H9 (cell line): ENCODE measurements around the gene FLNA. TPM values are rescaled to one million over a fixed set of nuclear protein-coding genes. Genes with fewer than 3 reads are reported as not detected.

ENCODE experiments used
- DNase-seq: peaks from one replicate; pipeline ENCODE4 v3.0.0-alpha.2; 2017
- H2AFZ ChIP-seq: one replicate; pipeline ENCODE4 v1.6.1; 2013; ENCODE audit warnings: mild to moderate bottlenecking, low read length, control low read depth, moderate library complexity
- H2AK5ac ChIP-seq: 2 replicates; pipeline ENCODE4 v1.6.1; 2013; ENCODE audit warnings: low read length, control low read depth, mixed read lengths; ENCODE audit not compliant: insufficient read length
- H2BK120ac ChIP-seq: one replicate; pipeline ENCODE4 v1.6.1; 2013; ENCODE audit warnings: low read depth, mild to moderate bottlenecking, low read length, control low read depth, inconsistent platforms; ENCODE audit not compliant: poor library complexity, severe bottlenecking
- H2BK12ac ChIP-seq: 2 replicates; pipeline ENCODE4 v1.6.1; 2013; ENCODE audit warnings: low read length, control low read depth, mixed read lengths, low read depth; ENCODE audit not compliant: insufficient read length
- H2BK15ac ChIP-seq: 2 replicates; pipeline ENCODE4 v1.6.1; 2013; ENCODE audit warnings: low read depth, low read length, control low read depth
- H2BK20ac ChIP-seq: one replicate; pipeline ENCODE4 v1.6.1; 2013; ENCODE audit warnings: low read depth, mild to moderate bottlenecking, low read length, control low read depth, inconsistent platforms; ENCODE audit not compliant: poor library complexity, severe bottlenecking
- H2BK5ac ChIP-seq: 2 replicates; pipeline ENCODE4 v1.6.1; 2013; ENCODE audit warnings: low read length, control low read depth, mixed read lengths; ENCODE audit not compliant: insufficient read length
- H3K14ac ChIP-seq: 2 replicates; pipeline ENCODE4 v1.6.1; 2013; ENCODE audit warnings: low read length, control low read depth; ENCODE audit not compliant: insufficient read depth
- H3K18ac ChIP-seq: 2 replicates; pipeline ENCODE4 v1.6.1; 2013; ENCODE audit warnings: low read depth, mild to moderate bottlenecking, mixed read lengths, low read length, control low read depth; ENCODE audit not compliant: insufficient read length
- H3K23ac ChIP-seq: 2 replicates; pipeline ENCODE4 v1.6.1; 2013; ENCODE audit warnings: low read length, control low read depth, mixed read lengths, low read depth; ENCODE audit not compliant: insufficient read length
- H3K23me2 ChIP-seq: 2 replicates; pipeline ENCODE4 v1.6.1; 2013; ENCODE audit warnings: low read depth, mild to moderate bottlenecking, mixed read lengths, low read length, control low read depth; ENCODE audit not compliant: insufficient read length, poor library complexity, severe bottlenecking
- H3K27ac ChIP-seq: 2 replicates; pipeline ENCODE4 v1.5.1; 2013; ENCODE audit warnings: low read length, control low read depth, mixed read lengths, low read depth; ENCODE audit not compliant: insufficient read length
- H3K27me3 ChIP-seq: 2 replicates; pipeline ENCODE4 v1.6.1; 2013; ENCODE audit warnings: low read length, control low read depth, inconsistent platforms; ENCODE audit not compliant: insufficient read depth
- H3K4ac ChIP-seq: 2 replicates; pipeline ENCODE4 v1.6.1; 2013; ENCODE audit warnings: low read depth, mild to moderate bottlenecking, control low read depth, inconsistent platforms, low read length, moderate library complexity
- H3K4me1 ChIP-seq: 2 replicates; pipeline ENCODE4 v1.6.1; 2013; ENCODE audit warnings: low read length, control low read depth, inconsistent platforms; ENCODE audit not compliant: insufficient read depth
- H3K4me2 ChIP-seq: 2 replicates; pipeline ENCODE4 v1.6.1; 2013; ENCODE audit warnings: low read length, control low read depth, mixed read lengths; ENCODE audit not compliant: insufficient read length, insufficient read depth
- H3K56ac ChIP-seq: 2 replicates; pipeline ENCODE4 v1.6.1; 2013; ENCODE audit warnings: low read depth, mild to moderate bottlenecking, mixed read lengths, low read length, control low read depth; ENCODE audit not compliant: insufficient read length
- H3K79me1 ChIP-seq: 2 replicates; pipeline ENCODE4 v1.6.1; 2013; ENCODE audit warnings: low read depth, mild to moderate bottlenecking, moderate library complexity, low read length, control low read depth, inconsistent platforms; ENCODE audit not compliant: insufficient read depth, poor library complexity, severe bottlenecking
- H3K79me2 ChIP-seq: 2 replicates; pipeline ENCODE4 v1.6.1; 2013; ENCODE audit warnings: low read length, control low read depth, inconsistent platforms; ENCODE audit not compliant: insufficient read depth
- H3K9ac ChIP-seq: 2 replicates; pipeline ENCODE4 v1.6.1; 2013; ENCODE audit warnings: low read length, control low read depth, mixed read lengths; ENCODE audit not compliant: insufficient read length; ENCODE audit errors: extremely low read depth
- H3K9me3 ChIP-seq: one replicate; pipeline ENCODE4 v1.6.1; 2013; ENCODE audit warnings: low read depth, low read length, inconsistent platforms; ENCODE audit not compliant: control insufficient read depth
- H3T11ph ChIP-seq: one replicate; pipeline ENCODE4 v1.6.1; 2013; ENCODE audit warnings: mild to moderate bottlenecking, low read length, control low read depth, inconsistent platforms
- H4K20me1 ChIP-seq: one replicate; pipeline ENCODE4 v1.6.1; 2013; ENCODE audit not compliant: control insufficient read depth, insufficient read length, insufficient read depth
- H4K5ac ChIP-seq: 2 replicates; pipeline ENCODE4 v1.6.1; 2013; ENCODE audit warnings: low read depth, mild to moderate bottlenecking, mixed read lengths, low read length, control low read depth; ENCODE audit not compliant: insufficient read length
- H4K8ac ChIP-seq: replicated peaks from 2 replicates; pipeline ENCODE4 v1.6.1; 2013; ENCODE audit warnings: low read length, control low read depth, mixed read lengths, low read depth; ENCODE audit not compliant: insufficient read length
- H4K91ac ChIP-seq: 2 replicates; pipeline ENCODE4 v1.6.1; 2013; ENCODE audit warnings: low read depth, mild to moderate bottlenecking, moderate library complexity, mixed read lengths, low read length, control low read depth; ENCODE audit not compliant: insufficient read length
- H3K27ac Mint-ChIP-seq, 3 experiments: 2 replicates in 2 of 3; 3 replicates in 1 of 3; pipeline ENCODE4 v1.8.0; 2020 to 2021; ENCODE audit warnings: mixed read lengths in 3 of 3, mild to moderate bottlenecking in 1 of 3, moderate library complexity in 1 of 3
- H3K27me3 Mint-ChIP-seq: 2 replicates; pipeline ENCODE4 v1.8.0; 2021; ENCODE audit warnings: low read depth, mild to moderate bottlenecking, moderate library complexity, mixed read lengths
- H3K36me3 Mint-ChIP-seq, 3 experiments: 2 replicates in 2 of 3; 3 replicates in 1 of 3; pipeline ENCODE4 v1.8.0; 2020 to 2021; ENCODE audit warnings: low read depth in 3 of 3, mixed read lengths in 3 of 3; ENCODE audit not compliant: insufficient read depth in 1 of 3
- H3K4me1 Mint-ChIP-seq, 2 experiments: 2 replicates each; pipeline ENCODE4 v1.8.0; 2020; ENCODE audit warnings: mixed read lengths in 2 of 2
- H3K4me3 Mint-ChIP-seq, 2 experiments: 2 replicates in 1 of 2; 3 replicates in 1 of 2; pipeline ENCODE4 v1.8.0; 2020 to 2021; ENCODE audit warnings: mild to moderate bottlenecking in 2 of 2, mixed read lengths in 2 of 2, moderate library complexity in 1 of 2
- H3K9me3 Mint-ChIP-seq, 2 experiments: 2 replicates in 1 of 2; 3 replicates in 1 of 2; pipeline ENCODE4 v1.8.0; 2020; ENCODE audit warnings: mild to moderate bottlenecking in 2 of 2, mixed read lengths in 2 of 2, moderate library complexity in 1 of 2
- CTCF ChIP-seq: fragments of 200-600 bp; sonication (generic); conservative IDR thresholded peaks from 3 replicates; pipeline ENCODE4 v1.8.0; 2021; ENCODE audit warnings: antibody characterized with exemption, mild to moderate bottlenecking
- WGBS: extraction: QIAGEN DNeasy Blood & Tissue Kit; methylation state at CpG from one replicate; pipeline ENCODE4 v1.1.7; 2013; ENCODE audit warnings: missing lambda C conversion rate, low lambda C conversion rate, mixed read lengths; ENCODE audit not compliant: insufficient read length; ENCODE audit errors: extremely low coverage; 5-methylcytosine and 5-hydroxymethylcytosine counted together
- total RNA-seq: library from RNA; stranded (reverse); gene quantifications from 2 replicates; pipeline ENCODE4 v1.2.1, GENCODE V29; 2021

The FLNA gene
- total RNA-seq, 1 experiment from 2014 or later: 957 TPM

DNA sequence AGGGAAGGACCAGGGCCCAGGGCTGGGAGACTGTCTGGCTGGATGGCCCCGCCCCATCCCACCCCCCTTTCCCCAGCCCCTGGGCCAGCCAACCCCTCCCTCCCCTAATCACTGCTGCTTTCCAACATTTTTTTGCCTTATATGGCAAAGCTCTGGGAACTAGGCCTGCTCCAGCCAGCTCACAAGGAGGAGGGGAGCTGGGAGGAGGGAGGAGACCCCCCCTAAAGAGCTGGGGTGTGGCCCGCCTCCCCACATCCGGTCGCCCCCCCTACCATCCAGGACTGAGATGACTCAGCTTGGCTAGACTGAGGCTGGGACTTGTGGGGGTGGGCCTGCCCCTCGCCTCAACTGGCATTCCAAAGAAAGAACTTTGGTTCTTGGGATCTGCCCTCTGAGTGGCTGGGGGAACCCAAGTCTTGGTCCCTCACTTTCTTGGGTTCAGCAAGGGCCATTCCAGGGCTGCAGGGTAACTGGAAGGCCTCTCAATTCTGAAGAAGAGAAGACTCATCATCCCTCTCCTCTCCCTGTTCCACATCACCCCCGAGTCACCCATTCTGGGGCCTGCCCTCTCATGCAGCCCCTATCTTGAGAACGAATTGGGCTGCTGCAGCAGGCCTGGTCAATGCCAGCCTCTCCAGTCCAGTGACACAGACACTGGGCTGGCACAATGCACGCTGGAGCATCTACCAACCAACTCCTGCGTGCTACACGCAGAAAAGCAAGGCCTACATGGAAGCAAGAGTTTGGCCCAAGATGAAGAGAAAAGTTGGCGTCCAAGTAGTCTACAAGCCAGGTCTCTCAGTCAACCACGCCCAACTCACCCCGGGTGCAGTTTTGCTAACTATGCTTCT lies 4.8 kb downstream of the FLNA start:
- Histone ChIP-seq H2AFZ (no peak overlapping the region), H4K8ac (no peak overlapping the region), H4K5ac (peak overlapping the region; percentile 3), H3K23ac (no peak overlapping the region), H2BK12ac (no peak overlapping the region), H2AK5ac (no peak overlapping the region), H3K4me1 (no peaks in the 10 kb centered on the region), H3K79me1 (no peaks in the 10 kb centered on the region), H2BK5ac (no peak overlapping the region), H3K27ac (peak overlapping the region; percentile 5), H2BK20ac (no peak overlapping the region), H4K91ac (peak overlapping the region; percentile 2), H3K18ac (peak overlapping the region; percentile 86), H3K23me2 (peaks cover 5% of the 10 kb centered on the region), H3T11ph (no peak overlapping the region), H3K79me2 (peaks cover 17% of the 10 kb centered on the region; the same call in 1 of the 2 replicates), H3K56ac (no peak overlapping the region), H3K9ac (peak overlapping the region; percentile 95), H3K27me3 (no peaks in the 10 kb centered on the region), H3K9me3 (no peaks in the 10 kb centered on the region), H3K4ac (no peak overlapping the region), H3K14ac (peak overlapping the region; percentile 90), H3K4me2 (peak overlapping the region; percentile 59), H2BK15ac (no peak overlapping the region), H4K20me1 (no peaks in the 10 kb centered on the region), H2BK120ac (no peak overlapping the region)
- Mint-ChIP-seq H3K36me3 (peaks cover 31 to 44% (median 40%) of the 10 kb centered on the region in 3 experiments), H3K27ac (peak overlapping the region; percentile 95 to 97 (median 96)), H3K4me1 (peaks cover 2 to 15% of the 10 kb centered on the region in 2 experiments; a peak in 2 of 4 replicates), H3K4me3 (peak overlapping the region; percentile 84 to 93), H3K27me3 (peaks cover 5% of the 10 kb centered on the region), H3K9me3 (peaks cover 42 to 53% of the 10 kb centered on the region in 2 experiments)
- no CpG with 5 or more reads among the region's 13 CpGs for WGBS
- TF ChIP-seq CTCF: no peak
- peak; percentile 88 for DNase-seq
